Neural cell (in vitro differentiated cells): ENCODE data around the gene CLEC6A.

Experiments
- EP300 ChIP-seq: fragments of 450-650 bp; conservative IDR thresholded peaks from 2 replicates; pipeline ENCODE4 v1.6.1; 2014; ENCODE audit warnings: antibody characterized with exemption, mild to moderate bottlenecking, moderate library complexity; ENCODE audit not compliant: poor library complexity, severe bottlenecking
- EZH2 ChIP-seq: fragments of 200-600, 300-800 bp; shearing (Covaris generic), sonication (generic); IDR thresholded peaks from 2 replicates; pipeline ENCODE4 v1.6.1; 2014; ENCODE audit warnings: antibody characterized with exemption, low read length, borderline replicate concordance, mild to moderate bottlenecking; ENCODE audit not compliant: insufficient read depth, poor library complexity, severe bottlenecking
- MXI1 ChIP-seq: fragments of 450-650 bp; conservative IDR thresholded peaks from 2 replicates; pipeline ENCODE4 v1.6.1; 2014; ENCODE audit warnings: antibody characterized with exemption, mild to moderate bottlenecking; ENCODE audit not compliant: poor library complexity, severe bottlenecking
- POLR2AphosphoS5 ChIP-seq: IDR thresholded peaks from 2 replicates; pipeline ENCODE4 v1.6.1; 2012
- RAD21 ChIP-seq: fragments of 450-650 bp; conservative IDR thresholded peaks from 2 replicates; pipeline ENCODE4 v1.6.1; 2014; ENCODE audit warnings: antibody characterized with exemption, mild to moderate bottlenecking, moderate library complexity
- SMC3 ChIP-seq: fragments of 450-650 bp; conservative IDR thresholded peaks from 2 replicates; pipeline ENCODE4 v1.6.1; 2014; ENCODE audit warnings: antibody characterized with exemption, mild to moderate bottlenecking, moderate library complexity; ENCODE audit not compliant: poor library complexity
- TAF1 ChIP-seq: IDR thresholded peaks from 2 replicates; pipeline ENCODE4 v1.6.1; 2012; ENCODE audit warnings: low read depth
- TF ChIP-seq, protein P1 (sequence below): fragments of 450-650 bp; IDR thresholded peaks from 2 replicates; pipeline ENCODE4 v1.5.1; 2014; ENCODE audit warnings: antibody characterized with exemption, mild to moderate bottlenecking, moderate library complexity; ENCODE audit not compliant: poor library complexity, severe bottlenecking
- TF ChIP-seq, protein P2 (sequence below): IDR thresholded peaks from 2 replicates; pipeline ENCODE4 v1.6.1; 2012; ENCODE audit warnings: borderline replicate concordance

DNA sequence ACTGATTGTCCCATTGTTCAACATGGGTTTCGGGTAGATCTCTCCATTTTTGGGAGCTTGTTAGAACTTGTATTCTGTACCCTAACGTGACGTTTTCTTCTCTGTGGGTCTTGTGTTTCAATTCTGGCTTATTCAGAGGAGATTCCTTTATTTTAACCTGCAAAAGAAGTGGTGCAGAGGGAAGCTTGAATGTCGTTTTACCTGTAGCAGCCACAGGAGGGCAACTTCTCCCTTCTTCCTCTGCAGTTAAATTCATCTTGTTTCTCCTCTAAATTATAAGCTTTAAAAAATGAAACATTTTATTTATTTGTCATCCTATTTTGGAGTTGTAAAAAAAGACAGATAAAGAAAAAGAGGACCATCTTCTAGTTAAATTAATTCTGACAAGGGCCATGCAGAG lies 43.9 kb downstream of the CLEC6A start:
- TF ChIP-seq, protein P1, sequence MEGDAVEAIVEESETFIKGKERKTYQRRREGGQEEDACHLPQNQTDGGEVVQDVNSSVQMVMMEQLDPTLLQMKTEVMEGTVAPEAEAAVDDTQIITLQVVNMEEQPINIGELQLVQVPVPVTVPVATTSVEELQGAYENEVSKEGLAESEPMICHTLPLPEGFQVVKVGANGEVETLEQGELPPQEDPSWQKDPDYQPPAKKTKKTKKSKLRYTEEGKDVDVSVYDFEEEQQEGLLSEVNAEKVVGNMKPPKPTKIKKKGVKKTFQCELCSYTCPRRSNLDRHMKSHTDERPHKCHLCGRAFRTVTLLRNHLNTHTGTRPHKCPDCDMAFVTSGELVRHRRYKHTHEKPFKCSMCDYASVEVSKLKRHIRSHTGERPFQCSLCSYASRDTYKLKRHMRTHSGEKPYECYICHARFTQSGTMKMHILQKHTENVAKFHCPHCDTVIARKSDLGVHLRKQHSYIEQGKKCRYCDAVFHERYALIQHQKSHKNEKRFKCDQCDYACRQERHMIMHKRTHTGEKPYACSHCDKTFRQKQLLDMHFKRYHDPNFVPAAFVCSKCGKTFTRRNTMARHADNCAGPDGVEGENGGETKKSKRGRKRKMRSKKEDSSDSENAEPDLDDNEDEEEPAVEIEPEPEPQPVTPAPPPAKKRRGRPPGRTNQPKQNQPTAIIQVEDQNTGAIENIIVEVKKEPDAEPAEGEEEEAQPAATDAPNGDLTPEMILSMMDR: no peak
- TF ChIP-seq EZH2 (no peak), RAD21 (no peak), POLR2AphosphoS5 (no peak), EP300 (no peak), MXI1 (no peak), SMC3 (no peak), TAF1 (no peak)
- TF ChIP-seq, protein P2, sequence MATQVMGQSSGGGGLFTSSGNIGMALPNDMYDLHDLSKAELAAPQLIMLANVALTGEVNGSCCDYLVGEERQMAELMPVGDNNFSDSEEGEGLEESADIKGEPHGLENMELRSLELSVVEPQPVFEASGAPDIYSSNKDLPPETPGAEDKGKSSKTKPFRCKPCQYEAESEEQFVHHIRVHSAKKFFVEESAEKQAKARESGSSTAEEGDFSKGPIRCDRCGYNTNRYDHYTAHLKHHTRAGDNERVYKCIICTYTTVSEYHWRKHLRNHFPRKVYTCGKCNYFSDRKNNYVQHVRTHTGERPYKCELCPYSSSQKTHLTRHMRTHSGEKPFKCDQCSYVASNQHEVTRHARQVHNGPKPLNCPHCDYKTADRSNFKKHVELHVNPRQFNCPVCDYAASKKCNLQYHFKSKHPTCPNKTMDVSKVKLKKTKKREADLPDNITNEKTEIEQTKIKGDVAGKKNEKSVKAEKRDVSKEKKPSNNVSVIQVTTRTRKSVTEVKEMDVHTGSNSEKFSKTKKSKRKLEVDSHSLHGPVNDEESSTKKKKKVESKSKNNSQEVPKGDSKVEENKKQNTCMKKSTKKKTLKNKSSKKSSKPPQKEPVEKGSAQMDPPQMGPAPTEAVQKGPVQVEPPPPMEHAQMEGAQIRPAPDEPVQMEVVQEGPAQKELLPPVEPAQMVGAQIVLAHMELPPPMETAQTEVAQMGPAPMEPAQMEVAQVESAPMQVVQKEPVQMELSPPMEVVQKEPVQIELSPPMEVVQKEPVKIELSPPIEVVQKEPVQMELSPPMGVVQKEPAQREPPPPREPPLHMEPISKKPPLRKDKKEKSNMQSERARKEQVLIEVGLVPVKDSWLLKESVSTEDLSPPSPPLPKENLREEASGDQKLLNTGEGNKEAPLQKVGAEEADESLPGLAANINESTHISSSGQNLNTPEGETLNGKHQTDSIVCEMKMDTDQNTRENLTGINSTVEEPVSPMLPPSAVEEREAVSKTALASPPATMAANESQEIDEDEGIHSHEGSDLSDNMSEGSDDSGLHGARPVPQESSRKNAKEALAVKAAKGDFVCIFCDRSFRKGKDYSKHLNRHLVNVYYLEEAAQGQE: no peak
